Omental fat pad (tissue), 4 donors: ENCODE data around the gene TRAK1. TPM values are rescaled to one million over a fixed set of nuclear protein-coding genes. Genes with fewer than 3 reads are reported as not detected.
"Not testable (repeated sequence)": the region's sequence is repeated elsewhere in the genome, so short reads cannot be mapped to it uniquely, and the experiment has no call there.

ENCODE experiments used
- ATAC-seq: fragments of 150-250 bp; one replicate; pipeline ENCODE4 v1.9.1; 2016; ENCODE audit warnings: mild to moderate bottlenecking, moderate library complexity; ENCODE audit not compliant: low FRiP score
- DNase-seq: peaks from one replicate; pipeline ENCODE4 v3.0.0-alpha.2; 2019; ENCODE audit warnings: low spot score
- CTCF ChIP-seq, 3 donors: fragments of 450-650 bp; IDR thresholded peaks; one replicate each; pipeline ENCODE4 v1.5.1; 2016 to 2017; ENCODE audit warnings: antibody characterized with exemption in 3 of 3, mild to moderate bottlenecking in 3 of 3, moderate library complexity in 2 of 3
- total RNA-seq, 4 donors: library from RNA; depleted of rRNA; stranded (reverse); fragments of >200 nt; gene quantifications; one replicate each; pipeline ENCODE4 v1.1.0, GENCODE V29; 2016

Gene TRAK1
- total RNA-seq, 4 donors from 2014 or later = 21.4 to 42.9 (median 37.0) TPM

- TF ChIP-seq CTCF (IDR thresholded peaks at IDR 0.05) = no peak
- DNase-seq (no peak), ATAC-seq (no peak)
Measured at GRCh38 chr3:42096796-42097565, 5.8 kb downstream of the TRAK1 start.

DNA sequence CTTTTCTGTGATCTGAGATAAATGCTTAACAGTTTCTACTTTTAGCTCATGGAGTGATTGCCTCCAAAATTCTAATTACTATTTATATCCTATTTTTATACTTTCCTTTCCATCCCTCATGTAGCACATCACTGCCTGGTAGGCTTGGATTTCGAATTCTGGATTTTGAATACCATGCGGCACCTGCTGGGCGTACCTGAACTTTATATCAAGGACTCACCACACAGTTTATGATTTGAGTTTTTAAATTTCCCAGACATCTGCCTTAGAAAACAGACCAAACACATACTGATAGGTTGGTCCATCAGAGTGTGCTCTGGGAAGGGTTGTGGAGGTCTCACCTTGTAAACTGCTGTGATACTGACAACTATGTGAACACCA lies 6.4 kb downstream of the TRAK1 start:
- no peak for ATAC-seq
- TF ChIP-seq CTCF (IDR thresholded peaks at IDR 0.05) = no peak
- no peak for DNase-seq

DNA sequence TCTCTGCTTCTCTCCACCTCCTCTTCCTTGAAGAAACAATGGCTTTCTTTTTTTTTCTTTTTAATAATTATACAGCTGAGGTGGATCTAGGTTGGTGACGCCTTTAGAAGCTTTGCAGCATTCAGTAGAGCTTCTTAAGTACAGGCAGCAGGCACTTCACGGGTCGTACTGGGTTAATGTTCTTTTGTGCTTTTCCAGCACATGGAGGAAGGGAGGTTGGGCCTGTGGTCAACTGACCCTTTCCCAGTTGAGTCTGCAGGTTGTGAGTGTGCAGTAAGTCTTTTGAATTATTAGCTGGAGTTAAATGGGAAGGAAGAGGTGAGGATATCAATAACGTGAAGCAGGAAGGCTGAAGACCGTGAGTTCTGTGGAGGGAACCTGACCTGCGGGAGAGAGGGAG lies 7.0 kb downstream of the TRAK1 start:
- ATAC-seq = no peak
- no peak for TF ChIP-seq CTCF (IDR thresholded peaks at IDR 0.05)
- no peak for DNase-seq

GRCh38 chr3:42099020-42099765 lies 8.0 kb downstream of the TRAK1 start:
- no peak for ATAC-seq
- no peak for TF ChIP-seq CTCF (IDR thresholded peaks at IDR 0.05)
- DNase-seq = no peak

DNA sequence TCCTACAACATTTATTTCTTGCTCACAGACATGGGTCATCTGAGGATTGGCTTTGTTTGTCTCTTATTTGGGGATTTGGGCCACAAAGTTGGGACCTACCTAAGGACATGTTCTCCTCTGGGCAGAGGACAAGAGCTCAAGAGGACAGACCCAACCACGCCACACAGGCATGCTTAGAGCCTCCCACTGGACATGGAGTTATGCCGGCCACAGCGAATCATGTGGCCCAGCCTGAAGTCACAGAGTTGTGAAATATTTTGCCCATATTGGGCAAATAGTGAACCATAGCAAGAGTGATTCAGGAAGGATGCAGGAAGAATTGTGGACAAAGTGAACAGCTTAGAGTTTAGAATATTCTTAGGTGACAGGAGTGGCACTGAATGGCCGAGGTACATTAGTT lies 9.9 kb downstream of the TRAK1 start:
- ATAC-seq (peak; percentile 58), DNase-seq (no peak)
- TF ChIP-seq CTCF (IDR thresholded peaks at IDR 0.05) = no peak

DNA sequence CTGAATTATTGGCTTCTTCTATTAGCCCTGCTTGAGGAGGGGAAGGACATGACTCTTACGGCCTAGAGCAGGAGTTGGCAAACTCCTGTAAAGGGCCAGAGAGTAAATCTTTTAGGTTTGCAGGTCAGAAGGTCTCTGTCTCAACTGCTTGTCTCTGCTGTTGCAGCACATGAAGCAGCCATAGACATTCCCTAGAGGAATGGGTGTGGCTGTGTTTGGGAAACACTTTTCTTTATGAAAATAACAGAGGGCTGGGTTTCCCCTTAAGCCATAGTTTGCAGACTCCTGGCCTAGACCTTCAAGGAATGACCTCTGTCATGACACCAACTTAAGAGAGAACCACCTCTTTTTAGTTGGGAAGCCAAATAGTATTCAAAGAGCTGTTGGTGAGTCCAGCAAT lies 10.3 kb downstream of the TRAK1 start:
- no peak for TF ChIP-seq CTCF (IDR thresholded peaks at IDR 0.05)
- ATAC-seq = peak; percentile 42
- DNase-seq = no peak

DNA sequence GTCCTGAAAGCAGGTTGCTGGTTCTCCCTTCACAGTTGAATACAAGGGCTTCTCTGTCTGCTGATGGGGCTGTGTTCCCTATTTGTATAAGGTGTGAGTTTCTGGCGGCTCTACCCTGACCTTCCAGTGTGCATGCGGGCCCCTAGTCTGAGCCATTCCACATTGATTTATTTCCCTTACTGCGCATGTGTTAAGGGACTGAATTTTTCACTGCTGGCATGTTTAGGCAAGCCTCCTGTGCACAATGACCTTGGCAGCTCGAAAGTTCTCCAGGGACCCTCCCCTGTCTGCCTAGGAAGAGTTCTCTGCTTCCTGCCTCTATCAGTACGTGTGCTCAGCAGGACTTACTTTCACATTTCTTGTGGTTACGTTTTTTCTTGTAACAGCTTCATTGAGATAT lies 11.4 kb downstream of the TRAK1 start:
- DNase-seq (no peak), ATAC-seq (no peak)
- no peak for TF ChIP-seq CTCF (IDR thresholded peaks at IDR 0.05)

DNA sequence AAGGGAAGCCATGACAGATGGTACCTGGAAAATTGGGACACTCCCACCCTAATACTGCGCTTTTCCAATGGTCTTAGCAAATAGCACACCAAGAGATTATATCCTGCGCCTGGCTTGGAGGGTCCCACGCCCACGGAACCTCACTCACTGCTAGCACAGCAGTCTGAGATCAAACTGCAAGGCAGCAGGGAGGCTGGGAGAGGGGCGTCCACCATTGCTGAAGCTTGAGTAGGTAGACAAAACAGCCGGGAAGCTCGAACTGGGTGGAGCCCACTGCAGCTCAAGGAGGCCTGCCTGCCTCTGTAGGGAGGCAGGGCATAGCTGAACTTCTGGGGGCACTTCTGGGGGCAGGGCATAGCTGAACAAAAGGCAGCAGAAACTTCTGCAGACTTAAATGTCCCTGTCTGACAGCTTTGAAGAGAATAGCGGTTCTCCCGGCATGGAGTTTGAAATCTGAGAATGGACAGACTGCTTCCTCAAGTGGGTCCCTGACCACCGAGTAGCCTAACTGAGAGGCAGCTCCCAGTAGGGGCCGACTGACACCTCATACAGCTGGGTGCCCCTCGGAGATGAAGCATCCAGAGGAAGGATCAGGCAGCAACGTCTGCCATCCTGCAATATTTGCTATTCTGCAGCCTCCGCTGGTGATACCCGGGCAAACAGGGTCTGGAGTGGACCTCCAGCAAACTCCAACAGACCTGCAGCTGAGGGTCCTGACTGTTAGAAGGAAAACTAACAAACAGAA lies 12.9 kb downstream of the TRAK1 start:
- ATAC-seq, DNase-seq: not testable (repeated sequence)

DNA sequence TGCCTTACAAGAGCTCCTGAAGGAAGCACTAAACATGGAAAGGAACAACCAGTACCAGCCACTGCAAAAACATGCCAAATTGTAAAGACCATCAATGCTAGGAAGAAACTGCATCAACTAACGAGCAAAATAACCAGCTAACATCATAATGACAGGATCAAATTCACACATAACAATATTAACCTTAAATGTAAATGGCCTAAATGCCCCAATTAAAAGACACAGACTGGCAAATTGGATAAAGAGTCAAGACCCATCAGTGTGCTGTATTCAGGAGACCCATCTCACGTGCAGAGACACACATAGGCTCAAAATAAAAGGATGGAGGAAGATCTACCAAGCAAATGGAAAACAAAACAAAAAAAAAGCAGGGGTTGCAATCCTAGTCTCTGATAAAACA lies 14.8 kb downstream of the TRAK1 start:
- not testable (repeated sequence) for DNase-seq, ATAC-seq
